HG02840 (cell line): ENCODE data around the gene TMEM120B.
"Not testable (repeated sequence)": the region's sequence is repeated elsewhere in the genome, so short reads cannot be mapped to it uniquely, and the experiment has no call there.

ENCODE experiments used
- ATAC-seq: cut with Tn5 transposase; IDR thresholded peaks from one replicate; pipeline ENCODE4 v1.9.1; 2021; ENCODE audit warnings: mild to moderate bottlenecking, moderate library complexity, moderate number of reproducible peaks; ENCODE audit not compliant: unreplicated experiment, low FRiP score

TMEM120B gene

GRCh38 chr12:121738340-121738858 is 25.8 kb downstream of the TMEM120B start:
- ATAC-seq = no peak

GRCh38 chr12:121740847-121741246 is 28.3 kb downstream of the TMEM120B start:
- no peak for ATAC-seq

GRCh38 chr12:121741743-121742142 is 29.2 kb downstream of the TMEM120B start:
- no peak for ATAC-seq

DNA sequence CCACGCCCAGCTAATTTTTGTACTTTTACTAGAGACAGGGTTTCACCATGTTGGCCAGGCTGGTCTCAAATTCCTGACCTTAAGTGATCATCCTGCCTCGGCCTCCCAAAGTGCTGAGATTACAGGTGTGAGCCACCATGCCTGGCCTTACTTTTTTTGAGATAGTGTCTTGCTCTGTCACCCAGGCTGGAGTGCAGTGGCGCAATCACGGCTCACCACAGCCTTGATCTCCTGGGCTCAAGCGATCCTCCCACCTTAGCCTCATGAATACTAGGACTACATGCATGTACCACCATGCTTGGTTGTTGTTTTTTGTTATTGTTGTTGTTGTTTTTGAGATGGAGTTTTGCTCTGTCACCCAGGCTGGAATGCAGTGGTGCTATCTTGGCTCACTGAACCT is 33.0 kb downstream of the TMEM120B start:
- ATAC-seq = not testable (repeated sequence)

GRCh38 chr12:121748218-121748570 is 35.6 kb downstream of the TMEM120B start:
- ATAC-seq = no peak

DNA sequence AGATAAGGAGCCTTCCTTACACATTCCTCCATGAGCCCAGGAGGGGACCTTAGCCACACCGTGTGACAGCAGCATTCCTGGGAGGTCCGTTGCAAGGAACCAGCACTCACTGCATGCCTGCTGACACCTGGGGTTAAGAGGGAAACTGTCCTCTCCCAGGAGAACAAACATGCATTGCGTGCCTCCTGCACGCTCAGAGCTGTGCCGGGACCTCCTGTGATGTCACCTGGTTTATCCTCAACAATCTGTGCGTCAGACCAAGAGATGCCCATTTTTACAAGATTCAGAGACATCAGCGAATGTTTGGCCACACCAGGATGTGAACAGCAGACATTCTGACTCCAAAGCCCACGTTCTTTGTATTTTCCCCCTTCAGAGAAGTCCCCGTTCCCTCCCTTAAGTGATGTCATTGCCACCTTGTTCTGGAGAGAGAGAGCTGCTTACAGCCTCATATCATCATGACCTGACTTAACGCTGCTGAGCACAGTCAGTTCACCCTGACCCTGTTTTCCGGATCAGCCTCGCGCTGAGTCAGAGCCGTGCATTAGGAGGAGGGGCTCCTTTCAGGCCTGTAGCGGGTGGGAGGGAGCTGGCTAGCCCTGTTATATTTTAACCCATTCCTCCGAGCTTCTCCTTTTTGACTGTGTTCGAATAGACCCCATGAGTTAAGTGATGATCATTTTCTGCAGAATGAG is 36.2 kb downstream of the TMEM120B start:
- ATAC-seq = no peak

DNA sequence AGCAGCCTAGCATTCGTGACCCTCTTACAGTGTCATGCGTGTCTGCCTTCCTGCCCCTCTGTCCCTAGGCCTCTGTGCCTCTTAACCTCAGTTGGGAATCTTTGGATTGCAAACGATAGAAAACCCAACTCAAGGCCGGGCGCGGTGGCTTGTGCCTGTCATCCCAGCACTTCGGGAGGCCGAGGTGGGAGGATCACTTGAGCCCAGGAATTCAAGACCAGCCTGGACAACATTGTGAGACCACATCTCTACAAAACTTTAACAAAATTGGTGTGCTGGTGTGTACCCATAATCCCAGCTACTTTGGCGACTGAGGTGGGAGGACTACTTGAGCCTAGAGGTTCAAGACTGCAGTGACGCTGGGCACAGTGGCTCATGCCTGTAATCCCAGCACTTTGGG is 36.7 kb downstream of the TMEM120B start:
- no peak for ATAC-seq

- ATAC-seq = no peak
Observed at GRCh38 chr12:121750507-121750955, 38.0 kb downstream of the TMEM120B start.

GRCh38 chr12:121751034-121751433 is 38.5 kb downstream of the TMEM120B start:
- ATAC-seq = no peak

DNA sequence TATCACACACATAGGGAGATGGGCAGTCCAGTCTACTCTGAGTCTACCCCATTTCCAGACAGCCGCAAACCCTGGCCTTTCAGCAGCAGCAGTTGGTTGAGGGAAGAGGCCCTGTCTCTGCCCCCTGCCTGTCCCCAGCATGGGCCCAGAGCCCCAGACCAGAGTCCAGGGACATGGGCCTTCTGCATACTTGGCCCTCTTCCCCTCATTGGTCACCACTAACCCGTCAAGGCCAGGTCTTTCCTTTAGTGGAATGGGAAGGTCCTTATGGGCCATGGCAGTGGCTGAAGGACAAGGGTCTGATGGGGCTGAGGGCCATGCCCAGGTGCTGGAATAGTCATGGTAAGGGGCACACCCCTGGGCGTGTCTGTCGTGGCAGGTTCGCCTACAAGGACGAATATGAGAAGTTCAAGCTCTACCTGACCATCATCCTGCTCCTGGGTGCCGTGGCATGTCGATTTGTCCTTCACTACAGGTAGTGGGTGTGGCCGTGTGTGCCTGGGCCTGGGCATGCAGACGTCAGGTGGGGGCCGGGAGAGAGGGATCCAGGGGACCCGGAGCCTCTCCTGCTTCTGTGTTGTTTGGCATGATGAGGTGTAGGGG is 39.3 kb downstream of the TMEM120B start:
- ATAC-seq = no peak

DNA sequence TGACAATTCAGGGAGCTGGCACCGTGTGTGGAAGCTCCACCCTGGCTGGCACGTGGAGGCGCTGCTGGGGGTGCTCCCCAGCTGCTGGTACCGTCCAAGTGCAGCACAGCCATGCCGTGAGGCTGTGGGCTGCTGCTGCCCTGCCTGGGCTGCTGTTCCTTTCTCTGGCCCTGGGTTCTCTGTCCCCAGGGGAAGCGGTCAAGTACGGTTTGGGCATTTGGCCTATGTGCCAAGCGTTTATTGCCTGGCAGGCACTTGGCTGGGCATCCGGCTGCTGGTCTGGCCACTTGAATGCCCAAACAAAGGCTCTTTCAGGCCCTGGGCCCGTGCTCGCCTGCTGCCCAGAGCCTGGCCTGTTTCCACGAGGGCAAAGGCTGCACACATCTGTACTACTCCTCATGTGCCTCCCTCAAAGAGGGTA is 41.3 kb downstream of the TMEM120B start:
- ATAC-seq = no peak

- no peak for ATAC-seq
Observed at GRCh38 chr12:121754836-121755235, 42.3 kb downstream of the TMEM120B start.

DNA sequence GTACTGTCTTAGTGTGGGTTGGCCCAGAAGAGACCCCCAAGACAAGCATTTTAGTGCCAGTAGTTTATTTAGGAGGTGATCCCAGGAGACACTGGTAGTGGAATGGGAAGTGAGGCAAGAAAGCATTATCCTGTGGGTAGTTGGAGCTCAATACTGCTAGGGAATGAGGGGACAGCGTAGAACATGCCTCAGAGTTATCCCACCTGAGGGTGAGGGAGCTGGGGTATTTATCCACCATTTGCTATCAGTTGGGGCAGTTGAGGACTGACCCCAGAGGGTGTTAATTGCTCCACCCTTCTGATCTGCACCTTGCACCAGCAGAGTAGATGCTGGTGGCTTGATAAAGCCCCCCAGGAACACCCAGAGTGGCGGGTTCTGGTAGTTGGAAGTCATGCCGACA is 43.0 kb downstream of the TMEM120B start:
- ATAC-seq = no peak

DNA sequence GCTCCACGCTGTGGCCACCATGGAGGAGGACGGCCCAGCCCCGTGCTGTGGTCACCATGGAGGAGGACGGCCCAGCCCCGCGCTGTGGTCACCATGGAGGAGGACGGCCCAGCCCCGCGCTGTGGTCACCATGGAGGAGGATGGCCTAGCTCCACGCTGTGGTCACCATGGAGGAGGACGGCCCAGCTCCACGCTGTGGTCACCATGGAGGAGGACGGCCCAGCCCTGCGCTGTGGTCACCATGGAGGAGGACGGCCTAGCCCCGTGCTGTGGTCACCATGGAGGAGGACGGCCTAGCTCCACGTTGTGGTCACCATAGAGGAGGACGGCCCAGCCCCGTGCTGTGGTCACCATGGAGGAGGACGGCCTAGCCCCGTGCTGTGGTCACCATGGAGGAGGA is 46.0 kb downstream of the TMEM120B start:
- ATAC-seq = not testable (repeated sequence)

DNA sequence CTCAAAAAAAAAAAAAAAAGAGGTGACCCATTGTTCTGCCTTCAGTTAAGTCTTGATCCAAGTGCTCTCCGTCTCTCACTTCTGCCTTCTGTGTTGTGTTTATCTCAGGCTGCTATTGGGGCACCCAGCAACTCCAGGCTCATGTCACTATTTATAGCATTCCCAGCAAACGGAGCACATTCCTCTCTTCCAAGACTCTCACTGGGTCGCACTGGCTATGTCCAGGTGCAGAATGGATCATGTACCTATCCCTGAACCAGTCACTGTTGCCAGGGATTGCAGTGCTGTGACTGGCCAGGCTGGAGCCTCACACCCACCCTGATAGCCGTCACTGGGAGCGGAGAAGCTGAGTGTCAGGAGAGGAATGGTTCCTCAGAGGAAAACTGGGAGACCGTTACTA is 49.7 kb downstream of the TMEM120B start:
- ATAC-seq = no peak

DNA sequence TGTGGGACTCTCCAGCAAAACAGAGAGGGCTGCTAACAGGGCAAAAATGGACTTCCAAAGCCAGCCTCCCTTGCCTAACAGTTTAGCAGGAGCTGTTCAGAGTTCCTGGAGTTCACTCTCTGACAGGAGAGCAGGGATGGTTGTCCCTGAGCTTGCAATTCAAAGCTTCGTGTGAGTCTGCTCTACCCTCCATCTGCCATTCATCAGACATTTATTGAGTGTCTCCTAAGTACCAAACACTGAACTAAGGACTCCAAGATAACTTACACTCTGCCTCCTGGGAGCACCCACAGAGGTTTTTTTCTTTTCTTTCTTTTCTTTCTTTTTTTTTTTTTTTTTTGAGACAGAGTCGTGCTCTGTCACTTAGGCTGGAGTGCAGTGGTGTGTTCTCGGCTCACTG is 52.3 kb downstream of the TMEM120B start:
- ATAC-seq = no peak

GRCh38 chr12:121765573-121765972 is 53.0 kb downstream of the TMEM120B start:
- ATAC-seq = no peak

GRCh38 chr12:121766290-121767039 is 53.9 kb downstream of the TMEM120B start:
- no peak for ATAC-seq

GRCh38 chr12:121767525-121768016 is 55.0 kb downstream of the TMEM120B start:
- ATAC-seq = no peak

GRCh38 chr12:121769297-121769830 is 56.8 kb downstream of the TMEM120B start:
- ATAC-seq = no peak

GRCh38 chr12:121769831-121770301 is 57.3 kb downstream of the TMEM120B start:
- ATAC-seq = no peak
